HG03280 (cell line): ENCODE results near the gene TCHH.
"Not testable (repeated sequence)": the region's sequence is repeated elsewhere in the genome, so short reads cannot be mapped to it uniquely, and the experiment has no call there.

Experiments
- ATAC-seq: cut with Tn5 transposase; IDR thresholded peaks from one replicate; pipeline ENCODE4 v1.9.1; 2021; ENCODE audit warnings: mild to moderate bottlenecking, moderate library complexity; ENCODE audit not compliant: unreplicated experiment

The TCHH gene

DNA sequence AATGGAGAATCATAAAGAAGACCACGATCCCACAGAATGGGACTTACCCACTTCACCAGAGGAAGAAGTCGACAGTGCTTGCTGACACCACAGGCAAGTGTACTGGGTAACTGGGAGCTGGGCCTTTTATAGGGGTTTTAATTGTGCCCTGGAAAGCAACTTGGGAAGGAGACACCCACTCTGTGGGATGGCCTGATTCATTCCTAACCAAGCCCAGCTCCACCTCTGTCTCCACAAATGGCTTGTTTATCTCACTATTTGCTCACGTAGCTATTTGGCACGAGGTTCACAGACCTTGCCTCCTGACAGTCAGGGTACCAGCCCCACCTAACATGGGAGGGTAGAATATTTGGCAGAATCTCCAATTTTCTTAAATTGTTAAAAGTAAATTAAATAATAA, at the start of gene TCHH:
TSS of gene TCHH (minus strand) at position 101 of the 400 bp plus-strand sequence. CDS start 1,364 bp downstream, outside the sequence.
- ATAC-seq: no peak

GRCh38 chr1:152164517-152165136, 49.4 kb upstream of the TCHH start:
- no peak for ATAC-seq

DNA sequence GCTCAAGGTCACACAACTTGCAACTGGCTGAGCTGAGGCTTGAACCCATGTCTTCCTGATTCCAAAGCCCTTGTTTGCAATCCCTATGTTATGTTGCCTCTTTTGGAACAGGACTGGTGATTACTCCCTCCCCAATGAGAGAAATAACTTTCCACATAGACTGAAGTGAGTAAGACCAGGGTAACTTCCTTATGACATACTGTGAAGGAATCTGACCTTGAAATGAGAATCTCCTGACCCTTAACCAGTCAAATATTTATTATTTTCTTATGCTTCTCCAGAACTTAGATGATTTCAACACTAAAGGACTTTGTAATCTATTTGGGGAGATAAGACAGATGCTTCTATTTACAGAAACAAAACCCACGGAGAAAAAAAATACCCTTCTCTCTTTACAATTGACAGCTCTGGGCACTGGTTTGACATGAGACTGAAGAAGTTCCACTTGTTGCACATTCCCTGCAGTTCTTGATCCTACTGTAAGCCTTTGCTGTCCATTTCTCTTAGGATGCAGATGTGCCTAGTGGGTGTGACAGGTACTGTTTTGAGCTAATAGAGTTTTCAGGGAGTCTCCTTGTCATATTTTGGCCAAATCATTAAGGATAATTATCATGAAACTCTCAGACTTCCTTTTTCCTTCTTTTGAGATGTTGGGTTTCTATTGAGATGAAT, 47.7 kb upstream of the TCHH start:
- ATAC-seq: no peak

GRCh38 chr1:152160576-152160975, 45.3 kb upstream of the TCHH start:
- no peak for ATAC-seq

DNA sequence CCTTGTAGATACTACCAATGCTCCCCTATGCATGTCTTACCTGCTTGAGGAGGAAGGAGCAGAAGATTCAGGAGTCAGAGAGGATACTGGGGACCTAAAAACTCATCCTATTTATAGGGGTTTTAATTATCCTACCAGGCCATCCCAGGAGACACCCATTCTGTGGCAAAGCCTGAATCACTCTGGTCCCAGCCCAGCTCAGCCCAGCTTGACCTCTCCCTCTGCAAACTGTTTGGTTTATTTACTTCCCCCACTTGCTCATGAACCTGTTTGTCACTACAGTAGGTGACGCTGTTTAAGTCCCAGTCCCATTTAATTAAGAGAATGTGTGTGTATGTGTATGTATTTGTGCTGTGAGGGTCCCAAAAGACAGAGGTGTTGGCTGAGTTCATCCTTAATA, 43.9 kb upstream of the TCHH start, which contains the start of gene RPTN:
TSS of gene RPTN (minus strand) at position 85 of the 400 bp plus-strand sequence. CDS start 1,339 bp downstream, outside the sequence.
- no peak for ATAC-seq

DNA sequence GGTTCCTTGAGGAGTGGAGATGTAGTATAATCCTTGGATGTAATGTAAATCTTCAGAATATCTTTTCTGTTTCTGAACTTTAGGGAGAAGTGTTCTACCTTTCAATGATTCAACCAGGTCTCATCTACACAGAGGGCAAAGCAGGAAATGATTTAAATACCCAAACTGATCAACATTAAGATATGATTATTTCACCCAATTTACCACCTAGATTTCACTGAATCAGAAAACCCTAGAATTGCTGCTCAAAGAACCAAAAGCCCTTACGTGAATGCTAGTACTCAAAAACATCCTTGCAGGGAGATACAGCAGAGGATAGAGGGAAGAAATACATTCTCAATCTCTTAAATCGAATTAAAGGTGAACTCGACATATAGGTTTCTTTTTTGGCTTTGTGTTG, 38.8 kb upstream of the TCHH start:
- no peak for ATAC-seq

DNA sequence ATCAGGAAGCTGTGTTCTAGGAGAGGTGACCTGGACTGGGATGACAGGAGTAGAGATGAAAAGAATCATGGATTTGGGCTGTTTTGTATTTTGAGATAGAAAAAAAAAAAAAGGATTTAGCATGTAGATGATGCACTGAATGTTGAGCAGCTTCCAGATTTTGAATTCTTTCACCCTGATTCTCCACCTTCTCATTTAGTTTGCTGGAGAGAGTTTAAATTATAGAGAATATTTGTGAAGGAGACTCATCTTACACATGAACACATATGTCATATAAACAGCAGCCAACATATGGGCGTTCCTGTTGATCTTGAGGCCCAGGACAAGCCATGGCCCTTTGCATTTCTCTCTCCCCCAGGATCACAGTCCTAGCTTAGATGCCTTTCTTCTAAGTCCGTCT, 36.4 kb upstream of the TCHH start:
- no peak for ATAC-seq

- no peak for ATAC-seq
Observed at GRCh38 chr1:152148981-152149380, 33.7 kb upstream of the TCHH start.

- ATAC-seq: no peak
Observed at GRCh38 chr1:152148051-152148450, 32.8 kb upstream of the TCHH start.

DNA sequence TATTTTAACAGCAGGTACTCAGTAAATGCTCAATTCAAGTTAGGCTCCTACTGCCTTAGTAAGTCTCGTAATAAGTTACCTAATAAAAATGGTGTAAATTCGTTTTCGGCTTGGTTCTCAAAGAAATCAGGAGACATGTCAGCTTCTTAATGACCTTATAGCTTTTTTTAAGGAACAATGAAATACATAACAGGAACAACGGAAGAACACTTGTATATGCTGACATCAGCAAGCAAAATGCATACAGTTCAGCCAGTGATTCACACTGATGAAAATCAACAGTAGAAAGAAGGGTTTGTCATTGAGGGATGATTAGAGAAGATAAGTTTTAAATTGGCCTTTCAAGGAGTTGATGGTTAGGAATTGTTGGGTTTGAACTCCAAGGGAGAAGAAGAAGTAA, 30.5 kb upstream of the TCHH start:
- ATAC-seq: no peak

- not testable (repeated sequence) for ATAC-seq
Observed at GRCh38 chr1:152144674-152145183, 29.5 kb upstream of the TCHH start.

- no peak for ATAC-seq
Observed at GRCh38 chr1:152143150-152143887, 28.1 kb upstream of the TCHH start.

GRCh38 chr1:152141971-152142584, 26.8 kb upstream of the TCHH start:
- no peak for ATAC-seq

DNA sequence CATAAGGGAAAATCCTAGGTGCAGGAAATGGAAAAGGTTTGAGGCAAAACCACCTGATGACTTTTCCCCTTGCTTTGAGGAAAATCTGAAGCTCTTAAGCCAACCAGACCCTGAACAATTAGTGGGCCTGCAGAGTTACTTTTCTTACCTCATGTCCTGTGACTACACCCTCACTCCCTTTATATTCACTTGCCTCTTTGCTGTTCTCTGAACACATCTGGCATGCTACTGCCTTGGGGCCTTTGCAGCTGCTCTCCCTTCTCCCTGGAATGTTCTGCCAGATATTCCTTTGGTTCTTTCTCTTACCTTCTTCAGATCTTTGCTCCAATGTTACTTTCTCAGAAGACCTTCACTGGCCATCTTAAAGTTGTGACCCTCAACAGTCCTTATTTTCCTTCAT, 22.0 kb upstream of the TCHH start:
- ATAC-seq: no peak

DNA sequence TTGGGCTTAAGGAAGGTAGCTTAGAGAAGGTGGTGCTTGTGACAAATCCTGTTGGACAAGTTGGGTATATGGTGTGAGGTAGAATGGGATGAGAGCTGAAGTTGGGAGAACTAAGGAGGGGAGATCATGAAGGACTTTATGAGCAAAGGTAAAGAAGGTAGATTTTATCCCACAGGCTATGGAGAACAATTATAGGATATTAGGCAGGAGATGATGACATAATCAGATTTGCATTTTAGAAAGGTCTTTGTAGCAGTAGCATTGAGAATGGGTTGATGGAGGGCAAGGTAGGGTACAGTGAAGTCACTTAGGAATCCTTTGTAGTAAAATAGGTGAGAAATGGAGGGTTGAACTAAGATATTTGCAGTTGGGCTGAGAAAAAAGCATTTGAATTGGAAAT, 14.9 kb upstream of the TCHH start:
- no peak for ATAC-seq

DNA sequence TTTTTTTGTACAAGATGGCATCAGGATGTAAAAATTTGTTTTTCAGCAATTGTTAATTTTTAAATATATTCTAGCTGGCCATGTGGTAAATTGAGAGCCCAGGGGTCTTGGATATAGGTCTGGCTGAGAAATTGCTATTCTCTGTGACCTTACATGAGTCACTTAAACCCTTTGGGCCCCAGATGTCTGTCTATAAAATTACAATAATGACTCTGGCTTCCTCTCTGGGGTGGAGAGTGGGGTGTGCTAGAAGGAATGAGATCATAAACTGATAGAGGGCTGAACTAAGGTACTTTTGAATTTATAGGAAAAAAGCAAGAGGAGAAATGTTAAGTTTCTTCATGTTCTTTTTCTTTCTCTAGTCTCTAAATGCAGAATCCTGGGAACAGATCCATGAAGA, 12.4 kb upstream of the TCHH start:
- ATAC-seq: no peak

- ATAC-seq: no peak
Observed at GRCh38 chr1:152125834-152126443, 10.7 kb upstream of the TCHH start.

- no peak for ATAC-seq
Observed at GRCh38 chr1:152118915-152119314, 3.7 kb upstream of the TCHH start.

DNA sequence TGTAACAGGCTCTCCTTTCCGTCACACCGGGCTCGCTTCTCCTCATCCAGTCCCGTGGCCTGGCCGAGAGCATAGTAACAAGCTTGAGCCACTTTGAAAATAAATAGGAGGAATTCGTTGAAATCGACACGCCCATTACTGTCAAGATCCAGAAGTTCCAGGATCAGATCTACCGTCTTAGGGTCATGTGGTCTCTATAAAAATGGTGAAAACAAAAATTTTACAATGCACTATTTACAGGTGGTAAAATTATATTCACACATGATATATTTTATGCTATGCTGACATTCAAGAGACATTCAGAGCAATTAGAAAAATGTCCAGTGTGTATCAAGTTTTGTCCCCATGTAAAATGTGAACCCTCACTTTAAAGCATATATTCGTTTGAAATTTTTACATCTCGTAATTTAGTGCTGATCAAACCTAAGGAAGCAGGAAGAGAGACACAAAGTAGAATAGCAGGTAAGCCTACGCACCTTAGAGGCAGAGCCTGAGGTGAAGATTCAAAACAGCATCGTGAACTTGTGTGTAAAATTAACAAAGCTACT, 2.3 kb downstream of the TCHH start:
- ATAC-seq: no peak

- no peak for ATAC-seq
Observed at GRCh38 chr1:152112101-152112884, 3.0 kb downstream of the TCHH start.
